ENCODE results near the gene KIF26B.

The KIF26B gene

DNA sequence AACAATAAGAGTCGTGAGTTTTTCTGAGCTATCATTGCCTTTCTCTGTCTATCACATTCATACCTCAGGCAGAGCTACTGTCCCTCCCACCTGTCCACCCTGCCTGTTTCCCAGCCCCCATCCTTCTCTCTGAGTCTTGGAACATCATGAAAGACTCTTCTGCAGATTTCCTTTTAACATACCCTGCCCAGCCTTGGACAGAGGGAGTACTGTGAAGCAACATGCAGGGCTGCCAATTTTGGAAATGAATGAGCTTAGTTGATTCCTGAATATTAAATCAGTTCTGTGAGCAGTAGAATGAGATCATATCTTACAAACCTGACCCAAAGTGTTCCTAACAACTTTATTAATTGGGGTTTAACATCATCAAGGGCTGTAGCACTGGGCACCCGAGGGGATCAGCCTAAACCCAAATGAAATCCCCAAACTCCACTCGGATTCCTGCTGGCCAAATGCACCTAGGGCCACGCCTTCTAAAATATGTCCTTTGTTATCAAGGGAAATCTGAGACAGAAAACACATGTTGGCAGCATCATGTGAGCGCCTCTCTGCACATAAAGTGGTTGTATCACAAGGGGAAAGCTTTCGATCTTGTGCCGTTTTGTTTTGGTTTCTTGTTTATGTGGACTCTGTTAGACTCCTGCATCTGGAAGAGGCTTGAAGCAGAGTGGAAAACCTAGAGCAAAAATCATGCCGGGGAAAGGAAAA, 357.6 kb downstream of the KIF26B start:
- TF ChIP-seq, protein P1, sequence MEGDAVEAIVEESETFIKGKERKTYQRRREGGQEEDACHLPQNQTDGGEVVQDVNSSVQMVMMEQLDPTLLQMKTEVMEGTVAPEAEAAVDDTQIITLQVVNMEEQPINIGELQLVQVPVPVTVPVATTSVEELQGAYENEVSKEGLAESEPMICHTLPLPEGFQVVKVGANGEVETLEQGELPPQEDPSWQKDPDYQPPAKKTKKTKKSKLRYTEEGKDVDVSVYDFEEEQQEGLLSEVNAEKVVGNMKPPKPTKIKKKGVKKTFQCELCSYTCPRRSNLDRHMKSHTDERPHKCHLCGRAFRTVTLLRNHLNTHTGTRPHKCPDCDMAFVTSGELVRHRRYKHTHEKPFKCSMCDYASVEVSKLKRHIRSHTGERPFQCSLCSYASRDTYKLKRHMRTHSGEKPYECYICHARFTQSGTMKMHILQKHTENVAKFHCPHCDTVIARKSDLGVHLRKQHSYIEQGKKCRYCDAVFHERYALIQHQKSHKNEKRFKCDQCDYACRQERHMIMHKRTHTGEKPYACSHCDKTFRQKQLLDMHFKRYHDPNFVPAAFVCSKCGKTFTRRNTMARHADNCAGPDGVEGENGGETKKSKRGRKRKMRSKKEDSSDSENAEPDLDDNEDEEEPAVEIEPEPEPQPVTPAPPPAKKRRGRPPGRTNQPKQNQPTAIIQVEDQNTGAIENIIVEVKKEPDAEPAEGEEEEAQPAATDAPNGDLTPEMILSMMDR (IDR thresholded peaks at IDR 0.05; ENCODE audit: borderline replicate concordance, control extremely low read depth, extremely low read depth, insufficient read depth, missing control alignments): no peak
- in situ Hi-C loops (cut with MboI; ENCODE audit: low sequenced_read_pairs, unreplicated experiment): no loop called here
- no peak for DNase-seq (ENCODE audit: low spot score)

DNA sequence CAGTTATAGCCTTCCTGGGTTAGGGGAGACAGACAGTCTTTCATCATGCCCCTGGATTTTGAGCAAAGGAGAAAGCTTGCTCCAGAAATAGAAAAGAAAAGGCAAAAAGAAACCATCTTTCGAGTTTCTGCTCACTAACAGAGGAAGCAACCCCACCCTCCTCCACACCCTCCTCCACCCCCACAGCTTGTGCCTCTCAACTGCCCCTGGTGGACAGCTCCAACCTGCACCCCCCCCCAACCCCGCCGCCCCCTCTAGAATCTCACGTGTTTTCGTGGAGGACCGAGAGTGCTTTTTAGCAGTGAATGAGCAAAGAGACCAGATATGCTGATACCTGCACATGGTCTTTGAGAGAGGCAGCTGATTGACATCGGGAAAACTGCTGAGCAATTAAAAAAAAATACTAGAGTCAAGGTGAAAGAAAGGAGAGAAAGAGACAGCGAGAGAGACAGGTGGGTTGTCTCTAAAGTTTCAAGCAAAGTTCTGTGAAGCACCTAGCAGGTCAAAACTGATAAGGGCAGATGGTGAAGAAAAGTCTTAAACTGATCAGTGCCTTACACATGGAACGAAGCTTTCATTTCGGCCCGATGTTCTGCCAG, 358.3 kb downstream of the KIF26B start:
- in situ Hi-C loops (cut with MboI; ENCODE audit: low sequenced_read_pairs, unreplicated experiment): no loop called here
- TF ChIP-seq, protein P1 (IDR thresholded peaks at IDR 0.05; ENCODE audit: borderline replicate concordance, control extremely low read depth, extremely low read depth, insufficient read depth, missing control alignments): no peak
- DNase-seq (ENCODE audit: low spot score): peak; percentile 37

DNA sequence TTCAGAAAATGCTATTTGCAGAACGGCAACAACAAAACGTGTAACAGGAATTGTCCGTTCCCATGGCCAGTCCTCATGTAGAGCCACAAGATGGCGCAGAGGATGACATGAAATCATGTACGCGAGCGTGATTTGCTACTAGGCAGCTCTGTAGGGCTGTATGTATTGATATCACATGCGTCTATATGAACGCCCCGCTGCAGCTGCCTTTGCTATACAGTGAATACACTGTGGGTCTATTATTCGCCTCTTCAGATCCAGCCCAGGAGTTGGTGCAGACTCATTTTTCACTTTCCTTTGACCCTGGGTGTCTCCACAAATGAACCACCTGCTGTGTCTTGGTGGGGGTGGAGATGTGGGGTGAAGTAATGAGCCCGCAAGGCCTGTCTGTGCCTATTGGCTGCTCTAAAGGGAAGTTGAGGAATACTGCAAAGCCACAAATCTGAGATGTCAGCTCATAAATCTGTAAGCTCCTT, 361.5 kb downstream of the KIF26B start:
- no peak for DNase-seq (ENCODE audit: low spot score)
- in situ Hi-C loops (cut with MboI; ENCODE audit: low sequenced_read_pairs, unreplicated experiment): no loop called here

DNA sequence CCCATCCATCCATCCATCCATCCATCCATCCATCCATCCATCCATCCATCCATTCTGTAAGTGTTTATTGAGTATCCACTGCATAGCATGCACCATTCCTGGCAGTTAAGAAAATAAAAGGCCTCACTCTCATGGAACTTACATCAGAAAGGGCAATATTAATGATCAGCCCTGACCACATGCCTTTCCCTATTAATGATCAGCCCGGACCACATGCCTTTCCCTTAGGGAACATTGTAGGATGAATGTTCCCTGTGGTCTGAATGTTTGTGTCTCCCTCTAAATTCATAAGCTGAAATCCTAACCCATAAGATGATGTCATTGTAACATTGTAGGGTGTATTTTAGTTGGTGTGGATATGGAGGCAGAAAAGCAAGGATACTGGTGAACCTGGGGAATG, 365.8 kb downstream of the KIF26B start:
- TF ChIP-seq, protein P1 (IDR thresholded peaks at IDR 0.05; ENCODE audit: borderline replicate concordance, control extremely low read depth, extremely low read depth, insufficient read depth, missing control alignments): no peak
- no peak for DNase-seq (ENCODE audit: low spot score)

More for the DNA sequence above, 361.5 kb downstream of the KIF26B start:
- TF ChIP-seq, protein P1 (IDR thresholded peaks at IDR 0.05; ENCODE audit: borderline replicate concordance, control extremely low read depth, extremely low read depth, insufficient read depth, missing control alignments): no peak

DNA sequence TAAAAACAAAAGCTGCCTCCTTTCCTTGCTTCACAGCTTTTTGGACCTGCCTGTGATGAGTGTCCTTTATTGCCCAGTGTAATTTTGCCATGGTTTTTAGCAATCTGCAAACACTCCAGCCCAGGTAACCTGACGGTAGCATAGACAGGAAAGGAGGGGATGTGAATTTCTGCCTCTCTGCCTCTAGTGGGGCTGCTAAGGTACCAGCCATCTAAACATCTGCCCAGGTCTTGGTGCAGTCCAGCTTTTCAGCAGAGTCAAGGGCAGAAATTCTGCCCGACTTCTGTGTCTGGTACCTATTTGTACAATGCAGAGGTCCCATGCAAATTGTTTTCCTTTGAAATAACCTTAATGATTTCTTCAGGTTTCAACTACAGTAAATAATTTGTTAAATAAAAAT, 371.4 kb downstream of the KIF26B start:
- in situ Hi-C loops (cut with MboI; ENCODE audit: low sequenced_read_pairs, unreplicated experiment): no loop called here
- TF ChIP-seq, protein P1 (IDR thresholded peaks at IDR 0.05; ENCODE audit: borderline replicate concordance, control extremely low read depth, extremely low read depth, insufficient read depth, missing control alignments): no peak
- DNase-seq (ENCODE audit: low spot score): no peak

More for the DNA sequence above, 365.8 kb downstream of the KIF26B start:
- in situ Hi-C loops (cut with MboI; ENCODE audit: low sequenced_read_pairs, unreplicated experiment): no loop called here

DNA sequence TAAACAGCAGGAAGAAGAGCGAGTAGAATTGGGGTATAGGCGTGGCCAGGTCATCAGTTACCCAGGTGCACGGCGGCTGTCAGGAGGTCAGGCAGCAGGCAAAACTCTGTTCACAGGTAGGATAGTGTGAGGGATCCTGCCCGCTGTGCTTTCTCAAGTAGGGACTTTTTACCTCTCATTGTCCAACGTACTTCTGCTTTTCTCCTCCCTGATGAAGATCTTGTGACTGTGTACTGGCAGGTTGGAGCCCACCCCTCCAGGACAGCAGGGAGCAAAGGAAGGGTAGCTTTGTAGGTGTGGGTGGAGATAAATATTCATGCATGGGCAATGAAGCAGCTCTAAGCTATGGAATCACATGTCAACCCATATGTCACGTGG, 373.5 kb downstream of the KIF26B start:
- TF ChIP-seq, protein P1 (IDR thresholded peaks at IDR 0.05; ENCODE audit: borderline replicate concordance, control extremely low read depth, extremely low read depth, insufficient read depth, missing control alignments): no peak
- in situ Hi-C loops (cut with MboI; ENCODE audit: low sequenced_read_pairs, unreplicated experiment): no loop called here

More for the DNA sequence above, 373.5 kb downstream of the KIF26B start:
- DNase-seq (ENCODE audit: low spot score): no peak

All from GM13976 (cell line).